GM21529 (cell line): Measurements from ENCODE around the gene IER3.
"Not testable (repeated sequence)": the region's sequence is repeated elsewhere in the genome, so short reads cannot be mapped to it uniquely, and the experiment has no call there.

Source experiments
- ATAC-seq: cut with Tn5 transposase; IDR thresholded peaks from one replicate; pipeline ENCODE4 v1.9.1; 2021; ENCODE audit not compliant: unreplicated experiment

Gene IER3

GRCh38 chr6:30725713-30726505 is 18.4 kb downstream of the IER3 start:
- no peak for ATAC-seq

GRCh38 chr6:30724906-30725667 is 19.3 kb downstream of the IER3 start:
- no peak for ATAC-seq

DNA sequence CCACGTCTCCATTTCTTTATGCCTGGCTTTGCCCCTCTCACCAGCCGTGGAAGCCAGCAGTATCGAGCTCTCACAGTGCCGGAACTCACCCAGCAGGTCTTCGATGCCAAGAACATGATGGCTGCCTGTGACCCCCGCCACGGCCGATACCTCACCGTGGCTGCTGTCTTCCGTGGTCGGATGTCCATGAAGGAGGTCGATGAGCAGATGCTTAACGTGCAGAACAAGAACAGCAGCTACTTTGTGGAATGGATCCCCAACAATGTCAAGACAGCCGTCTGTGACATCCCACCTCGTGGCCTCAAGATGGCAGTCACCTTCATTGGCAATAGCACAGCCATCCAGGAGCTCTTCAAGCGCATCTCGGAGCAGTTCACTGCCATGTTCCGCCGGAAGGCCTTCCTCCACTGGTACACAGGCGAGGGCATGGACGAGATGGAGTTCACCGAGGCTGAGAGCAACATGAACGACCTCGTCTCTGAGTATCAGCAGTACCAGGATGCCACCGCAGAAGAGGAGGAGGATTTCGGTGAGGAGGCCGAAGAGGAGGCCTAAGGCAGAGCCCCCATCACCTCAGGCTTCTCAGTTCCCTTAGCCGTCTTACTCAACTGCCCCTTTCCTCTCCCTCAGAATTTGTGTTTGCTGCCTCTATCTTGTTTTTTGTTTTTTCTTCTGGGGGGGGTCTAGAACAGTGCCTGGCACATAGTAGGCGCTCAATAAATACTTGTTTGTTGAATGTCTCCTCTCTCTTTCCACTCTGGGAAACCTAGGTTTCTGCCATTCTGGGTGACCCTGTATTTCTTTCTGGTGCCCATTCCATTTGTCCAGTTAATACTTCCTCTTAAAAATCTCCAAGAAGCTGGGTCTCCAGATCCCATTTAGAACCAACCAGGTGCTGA is 20.3 kb downstream of the IER3 start:
- not testable (repeated sequence) for ATAC-seq

- ATAC-seq, result not testable (repeated sequence)
Measured at GRCh38 chr6:30723159-30723842, 21.0 kb downstream of the IER3 start.

GRCh38 chr6:30722280-30723112 is 21.9 kb downstream of the IER3 start:
- ATAC-seq, result no peak

- ATAC-seq, result not testable (repeated sequence)
Measured at GRCh38 chr6:30722025-30722279, 22.4 kb downstream of the IER3 start.

- peak; percentile 26 for ATAC-seq
Measured at GRCh38 chr6:30721198-30722024, 22.9 kb downstream of the IER3 start.

GRCh38 chr6:30720738-30721197 is 23.6 kb downstream of the IER3 start:
- no peak for ATAC-seq

GRCh38 chr6:30719791-30720737 is 24.3 kb downstream of the IER3 start, which contains the start of gene TUBB:
TUBB (plus strand) TSS chr6:30720352; CDS start chr6:30720507, 155 bp downstream.
- peak; percentile 40 for ATAC-seq

DNA sequence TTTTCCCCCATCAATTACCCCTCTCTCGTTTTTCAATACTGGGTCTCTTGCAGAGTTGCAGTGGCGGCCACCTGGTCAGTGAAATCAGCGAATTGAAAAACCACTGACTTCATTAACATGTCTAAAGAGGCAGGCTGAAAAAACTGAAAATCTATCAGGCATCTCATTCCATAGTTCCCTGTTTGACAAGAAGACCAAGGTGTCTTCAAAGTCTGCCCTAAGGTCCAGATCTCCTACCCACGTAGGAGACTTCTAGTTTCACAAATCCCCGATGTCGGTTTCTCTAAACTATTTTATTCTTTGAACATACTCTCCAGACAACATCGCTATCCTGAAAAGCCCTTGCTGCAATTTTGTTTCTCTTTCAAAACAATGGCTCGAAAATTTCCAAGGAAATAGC is 25.0 kb downstream of the IER3 start:
- ATAC-seq, result no peak

DNA sequence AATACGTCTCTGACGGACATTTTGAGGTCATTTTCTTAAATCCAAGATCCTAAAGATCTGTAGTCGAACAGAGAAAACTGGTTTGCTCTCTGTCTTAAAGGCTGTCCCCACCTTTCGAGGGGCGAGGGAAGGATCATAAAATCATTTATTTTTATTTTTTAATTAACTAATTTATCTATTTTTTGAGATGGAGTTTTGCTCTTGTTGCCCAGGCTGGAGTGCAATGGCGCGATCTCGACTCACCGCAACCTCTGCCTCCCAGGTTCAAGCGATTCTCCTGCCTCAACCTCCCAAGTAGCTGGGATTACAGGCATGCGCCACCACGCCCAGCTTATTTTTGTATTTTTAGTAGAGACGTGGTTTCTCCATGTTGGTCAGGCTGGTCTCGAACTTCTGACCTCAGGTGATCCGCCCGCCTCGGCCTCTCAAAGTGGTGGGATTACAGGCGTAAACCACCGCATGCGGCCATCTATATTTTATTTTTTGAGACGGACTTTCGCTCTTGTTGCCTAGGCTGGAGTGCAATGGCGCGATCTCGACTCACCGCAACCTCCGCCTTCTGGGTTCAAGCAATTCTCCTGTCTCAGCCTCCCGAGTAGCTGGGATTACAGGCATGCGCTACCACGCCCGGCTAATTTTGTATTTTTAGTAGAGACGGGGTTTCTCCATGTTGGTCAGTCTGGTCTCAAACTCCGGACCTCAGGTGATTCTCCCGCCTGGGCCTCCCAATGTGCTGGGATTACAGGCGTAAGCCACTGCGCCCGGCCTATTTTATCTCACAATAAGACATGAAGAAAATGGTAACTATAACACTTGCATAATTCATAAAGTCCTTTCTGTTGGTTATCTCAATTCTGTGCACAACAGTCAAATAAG is 26.3 kb downstream of the IER3 start:
- ATAC-seq, result not testable (repeated sequence)

DNA sequence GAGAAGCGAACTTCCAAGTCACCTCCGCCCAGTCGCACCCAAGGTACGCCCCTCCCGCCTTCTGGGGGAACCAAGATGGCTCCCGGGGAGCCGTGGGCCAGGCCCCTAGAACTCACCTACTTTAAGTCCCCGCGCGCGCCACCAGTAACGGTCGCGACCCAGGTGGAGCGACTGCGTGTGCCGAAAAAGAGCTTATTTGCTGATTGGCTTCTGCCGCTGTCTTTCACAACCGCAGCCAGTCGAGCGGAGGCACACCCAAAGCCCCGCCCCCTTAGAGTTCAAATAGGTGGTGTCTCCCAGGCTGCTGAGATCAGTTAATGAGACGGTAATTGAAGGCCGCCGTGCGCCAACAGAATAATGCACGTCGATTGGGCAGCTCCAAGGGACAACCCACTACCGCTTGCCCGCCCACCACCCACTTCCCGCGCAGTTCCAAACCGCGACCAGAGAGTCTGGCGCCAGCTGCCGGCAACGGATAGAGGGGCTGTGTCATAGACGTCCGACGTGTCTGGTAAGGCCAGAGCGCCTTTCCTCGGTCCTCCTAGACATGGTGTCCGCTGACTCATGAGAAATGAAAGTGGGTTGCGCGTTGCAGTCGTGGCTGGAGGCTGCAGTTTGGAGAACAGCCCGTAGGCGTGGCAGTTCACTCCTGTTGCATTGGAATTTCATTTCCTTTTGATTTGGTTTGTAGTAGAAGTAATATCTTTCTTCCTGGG is 27.1 kb downstream of the IER3 start, which contains the start of gene MDC1:
MDC1 (minus strand) TSS at position 153 of the 716 bp plus-strand sequence. CDS start 2,106 bp downstream, outside the sequence.
- peak; percentile 68 for ATAC-seq

DNA sequence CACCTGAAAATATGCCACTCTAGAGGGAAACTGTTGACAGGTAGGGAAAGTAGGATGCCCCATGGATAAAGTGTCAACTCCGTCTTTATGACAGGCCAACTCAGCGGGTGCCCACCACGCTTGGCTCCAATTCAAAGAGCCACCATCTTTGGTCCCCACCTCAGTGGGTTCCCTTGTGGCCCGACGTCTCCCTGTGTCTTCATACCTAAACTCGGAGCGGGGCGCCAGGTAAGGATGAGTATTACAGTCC is 27.5 kb downstream of the IER3 start:
- ATAC-seq, result no peak

- ATAC-seq, result no peak
Measured at GRCh38 chr6:30714263-30714662, 30.1 kb downstream of the IER3 start.

DNA sequence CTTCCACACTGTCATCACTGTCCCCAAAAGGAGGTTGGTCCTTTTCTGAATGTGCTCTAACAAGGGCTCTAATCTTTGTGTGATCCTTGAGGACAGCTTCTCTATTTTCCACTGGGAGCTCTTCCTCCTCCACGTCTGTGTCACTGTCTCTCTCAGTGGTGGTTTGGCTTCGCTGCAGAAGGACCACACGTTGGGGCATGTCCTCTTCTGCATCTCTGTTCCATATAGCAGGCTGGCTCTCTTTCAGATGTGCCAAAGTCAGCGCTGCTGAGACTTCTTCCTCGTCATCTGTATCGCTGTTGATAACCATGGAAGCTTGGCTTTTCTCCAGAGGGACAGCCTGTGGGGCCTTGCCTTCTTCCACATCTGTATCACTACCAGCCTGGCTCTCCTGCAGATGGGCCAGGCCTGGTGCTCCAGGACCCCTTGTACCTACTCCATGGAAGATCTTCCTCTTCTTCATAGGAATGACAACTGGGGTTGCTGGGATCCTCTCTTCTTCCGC is 31.9 kb downstream of the IER3 start:
- ATAC-seq, result no peak

DNA sequence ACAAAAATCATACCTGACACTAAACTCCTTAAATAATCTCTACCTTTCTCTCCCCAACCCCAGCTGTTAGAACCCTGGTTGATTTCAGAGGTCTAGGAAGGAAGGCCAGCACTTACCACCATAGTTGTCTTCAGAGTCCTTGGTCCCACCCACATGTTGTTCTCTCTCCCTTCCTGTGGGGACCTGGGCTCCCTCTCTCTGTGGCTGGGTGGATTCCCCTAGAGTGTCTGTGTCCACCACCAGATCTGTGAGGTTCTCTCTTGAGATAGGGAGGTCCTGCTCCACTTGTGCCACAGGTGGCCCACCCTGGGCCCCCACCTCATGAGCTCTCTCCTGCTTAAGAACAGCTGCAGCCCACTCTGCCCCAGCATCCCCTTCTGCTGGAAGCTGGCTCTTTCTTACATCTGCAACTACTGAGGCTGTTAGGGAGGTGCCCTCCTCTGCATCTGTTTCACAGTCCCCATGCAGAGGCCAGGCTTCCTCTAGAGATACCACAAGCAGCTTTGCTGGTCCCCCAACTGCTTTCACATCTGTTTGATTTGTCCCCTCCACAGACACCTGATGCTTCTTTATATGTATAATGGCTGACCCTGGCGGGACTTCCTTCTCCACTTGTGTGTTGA is 32.5 kb downstream of the IER3 start:
- no peak for ATAC-seq
